Esophagus muscularis mucosa (tissue), 3 donors: ENCODE data around the gene SLC17A8.

Source experiments
- CTCF ChIP-seq, 3 experiments: fragments of 200-600 bp in 2 of 3; fragments of 450-650 bp in 1 of 3; sonication (generic) in 2 of 3; IDR thresholded peaks; one replicate each; pipeline ENCODE4 v1.5.1; 2017 to 2019; ENCODE audit warnings: antibody characterized with exemption in 3 of 3, mild to moderate bottlenecking in 2 of 3, moderate library complexity in 1 of 3
- POLR2A ChIP-seq: fragments of 450-650 bp; IDR thresholded peaks from one replicate; pipeline ENCODE4 v1.6.1; 2017; ENCODE audit warnings: antibody characterized with exemption, moderate library complexity, mild to moderate bottlenecking, low read depth
- POLR2AphosphoS5 ChIP-seq, 2 donors: sonication (generic); formaldehyde crosslinking; IDR thresholded peaks; one replicate each; pipeline ENCODE4 v1.6.1; 2017; ENCODE audit warnings: antibody characterized with exemption in 2 of 2

GRCh38 chr12:100434177-100434576 is 77.3 kb downstream of the SLC17A8 start:
- TF ChIP-seq POLR2AphosphoS5 (IDR thresholded peaks at IDR 0.05): no peak
- TF ChIP-seq POLR2A: no peak
- TF ChIP-seq CTCF (IDR thresholded peaks at IDR 0.05): no peak
